OCI-LY1 (cell line): ENCODE data around the gene C1QC.

ENCODE experiments used
- H2AFZ ChIP-seq: fragments of 200-600 bp; sonication (generic), shearing (Covaris generic); 2 replicates; pipeline ENCODE4 v1.6.0; 2014; ENCODE audit warnings: antibody characterized with exemption, mild to moderate bottlenecking, low read length
- H3F3A ChIP-seq: fragments of 200-600 bp; sonication (generic), shearing (Covaris generic); 2 replicates; pipeline ENCODE4 v1.6.0; 2014; ENCODE audit warnings: mild to moderate bottlenecking, antibody characterized with exemption, low read length, moderate library complexity; ENCODE audit not compliant: insufficient read depth
- H3K27ac ChIP-seq: fragments of 200-600 bp; sonication (generic); 2 replicates; pipeline ENCODE4 v1.5.1; 2014; ENCODE audit warnings: low read length, mixed run types, mild to moderate bottlenecking, low read depth; ENCODE audit not compliant: poor library complexity, severe bottlenecking
- H3K27me3 ChIP-seq: fragments of 200-600 bp; sonication (generic); 2 replicates; pipeline ENCODE4 v1.6.0; 2014; ENCODE audit warnings: antibody characterized with exemption, mild to moderate bottlenecking, low read length, moderate library complexity; ENCODE audit not compliant: insufficient read depth
- H3K36me3 ChIP-seq: fragments of 200-600 bp; sonication (generic); 2 replicates; pipeline ENCODE4 v1.6.1; 2014; ENCODE audit warnings: mild to moderate bottlenecking, antibody characterized with exemption, low read length, moderate library complexity, mixed read lengths; ENCODE audit not compliant: insufficient read depth
- H3K4me1 ChIP-seq: fragments of 200-600 bp; sonication (generic); 2 replicates; pipeline ENCODE4 v1.5.1; 2014; ENCODE audit warnings: mild to moderate bottlenecking, low read length, moderate library complexity; ENCODE audit not compliant: insufficient read depth, severe bottlenecking
- H3K4me2 ChIP-seq: fragments of 200-600 bp; sonication (generic), shearing (Covaris generic); 2 replicates; pipeline ENCODE4 v1.6.1; 2014; ENCODE audit warnings: low read length
- H3K4me3 ChIP-seq: fragments of 200-600 bp; sonication (generic); 2 replicates; pipeline ENCODE4 v1.5.1; 2014; ENCODE audit warnings: low read length, low read depth, mild to moderate bottlenecking, mixed read lengths; ENCODE audit not compliant: poor library complexity, severe bottlenecking
- H3K79me2 ChIP-seq: fragments of 200-600 bp; shearing (Covaris generic); 2 replicates; pipeline ENCODE4 v1.6.1; 2016; ENCODE audit warnings: mixed run types, low read length, mixed read lengths; ENCODE audit not compliant: insufficient read depth
- H3K9ac ChIP-seq: fragments of 200-600 bp; sonication (generic), shearing (Covaris generic); 2 replicates; pipeline ENCODE4 v1.6.1; 2014; ENCODE audit warnings: mild to moderate bottlenecking, low read length, mixed read lengths
- H3K9me2 ChIP-seq: fragments of 200-600 bp; sonication (generic), shearing (Covaris generic); 2 replicates; pipeline ENCODE4 v1.6.1; 2014; ENCODE audit warnings: low read depth, mild to moderate bottlenecking, low read length, mixed read lengths
- H3K9me3 ChIP-seq: fragments of 200-600 bp; shearing (Covaris generic); 2 replicates; pipeline ENCODE4 v1.6.1; 2014; ENCODE audit warnings: low read length, mixed read lengths
- H4K20me1 ChIP-seq: fragments of 200-600 bp; sonication (generic), shearing (Covaris generic); 2 replicates; pipeline ENCODE4 v1.6.0; 2016; ENCODE audit warnings: mild to moderate bottlenecking, low read length; ENCODE audit not compliant: insufficient read depth
- EZH2 ChIP-seq: fragments of 200-600 bp; sonication (generic), shearing (Covaris generic); IDR thresholded peaks from 2 replicates; pipeline ENCODE4 v1.8.0; 2017; ENCODE audit warnings: borderline replicate concordance, mixed run types, mild to moderate bottlenecking, antibody characterized with exemption, low read length, moderate library complexity, mixed read lengths
- TF ChIP-seq, protein P1 (sequence below): fragments of 200-600 bp; sonication (generic), shearing (Covaris generic); IDR thresholded peaks from 2 replicates; pipeline ENCODE4 v1.5.1; 2017; ENCODE audit warnings: mild to moderate bottlenecking, antibody characterized with exemption, low read length, moderate library complexity, mixed read lengths

C1QC gene

DNA sequence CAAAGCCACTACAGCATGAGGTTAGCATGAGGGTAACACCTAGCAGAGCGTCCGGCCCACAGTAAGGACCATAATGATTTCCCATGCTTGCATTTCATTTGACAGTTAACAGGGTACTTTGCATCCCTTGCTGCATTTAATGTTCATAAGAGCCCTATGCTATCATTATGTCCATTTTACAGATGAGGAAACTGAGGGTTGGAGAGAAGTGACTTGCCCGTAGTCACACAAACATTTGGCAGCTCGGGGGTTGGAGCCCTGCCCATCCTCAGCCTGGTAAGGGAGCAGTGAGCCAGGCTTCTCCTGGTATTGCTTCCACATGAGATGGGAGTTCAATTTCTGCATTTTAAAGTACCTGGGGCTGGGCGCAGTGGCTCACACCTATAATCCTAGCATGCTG, 50.7 kb downstream of the C1QC start:
- no peaks in the 10 kb centered on the region for H3F3A ChIP-seq
- H3K4me2 ChIP-seq, result no peak overlapping the region
- no peak overlapping the region for H3K4me3 ChIP-seq
- no peak overlapping the region for H3K27ac ChIP-seq
- no peak overlapping the region for H2AFZ ChIP-seq
- no peaks in the 10 kb centered on the region for H4K20me1 ChIP-seq
- H3K9me3 ChIP-seq, result no peaks in the 10 kb centered on the region
- no peaks in the 10 kb centered on the region for H3K36me3 ChIP-seq
- no peaks in the 10 kb centered on the region for H3K79me2 ChIP-seq
- no peak overlapping the region for H3K9ac ChIP-seq
- no peaks in the 10 kb centered on the region for H3K27me3 ChIP-seq
- TF ChIP-seq, protein P1, sequence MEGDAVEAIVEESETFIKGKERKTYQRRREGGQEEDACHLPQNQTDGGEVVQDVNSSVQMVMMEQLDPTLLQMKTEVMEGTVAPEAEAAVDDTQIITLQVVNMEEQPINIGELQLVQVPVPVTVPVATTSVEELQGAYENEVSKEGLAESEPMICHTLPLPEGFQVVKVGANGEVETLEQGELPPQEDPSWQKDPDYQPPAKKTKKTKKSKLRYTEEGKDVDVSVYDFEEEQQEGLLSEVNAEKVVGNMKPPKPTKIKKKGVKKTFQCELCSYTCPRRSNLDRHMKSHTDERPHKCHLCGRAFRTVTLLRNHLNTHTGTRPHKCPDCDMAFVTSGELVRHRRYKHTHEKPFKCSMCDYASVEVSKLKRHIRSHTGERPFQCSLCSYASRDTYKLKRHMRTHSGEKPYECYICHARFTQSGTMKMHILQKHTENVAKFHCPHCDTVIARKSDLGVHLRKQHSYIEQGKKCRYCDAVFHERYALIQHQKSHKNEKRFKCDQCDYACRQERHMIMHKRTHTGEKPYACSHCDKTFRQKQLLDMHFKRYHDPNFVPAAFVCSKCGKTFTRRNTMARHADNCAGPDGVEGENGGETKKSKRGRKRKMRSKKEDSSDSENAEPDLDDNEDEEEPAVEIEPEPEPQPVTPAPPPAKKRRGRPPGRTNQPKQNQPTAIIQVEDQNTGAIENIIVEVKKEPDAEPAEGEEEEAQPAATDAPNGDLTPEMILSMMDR, result no peak
- no peaks in the 10 kb centered on the region for H3K4me1 ChIP-seq
- no peaks in the 10 kb centered on the region for H3K9me2 ChIP-seq

DNA sequence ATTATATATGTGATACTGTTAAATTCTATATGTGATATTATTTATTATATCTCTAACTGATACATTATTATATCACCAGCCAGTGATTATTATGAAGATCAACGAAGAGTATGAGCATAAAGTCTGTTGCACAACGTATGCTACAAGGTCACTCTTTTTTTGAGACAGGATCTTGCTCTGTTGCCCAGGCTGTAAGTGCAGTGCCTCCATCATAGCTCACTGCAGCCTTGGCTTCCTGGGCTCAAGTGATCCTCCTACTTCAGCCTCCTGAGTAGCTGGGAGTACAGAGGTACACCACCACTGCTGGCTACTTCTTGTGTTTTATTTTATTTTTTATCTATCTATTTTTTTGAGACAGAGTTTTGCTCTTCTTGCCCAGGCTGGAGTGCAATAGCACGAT, 53.2 kb downstream of the C1QC start:
- Histone ChIP-seq H3K79me2 (no peaks in the 10 kb centered on the region), H3K9ac (no peak overlapping the region), H3K27ac (no peak overlapping the region), H3K4me3 (no peak overlapping the region), H3K9me2 (no peaks in the 10 kb centered on the region), H3K36me3 (no peaks in the 10 kb centered on the region), H3K4me2 (no peak overlapping the region), H3K27me3 (0 out of 2 replicates have a peak, but pooled peaks cover 3% of the 10 kb centered on the region), H3K4me1 (no peaks in the 10 kb centered on the region), H4K20me1 (no peaks in the 10 kb centered on the region), H3K9me3 (no peaks in the 10 kb centered on the region), H2AFZ (no peak overlapping the region), H3F3A (no peaks in the 10 kb centered on the region)
- TF ChIP-seq, protein P1, result no peak
- no peak for TF ChIP-seq EZH2
